SK-N-MC (cell line): ENCODE measurements around the gene SEC61G.

Experiments used
- DNase-seq: peaks from one replicate; pipeline ENCODE4 v3.0.0-alpha.2; 2011; ENCODE audit warnings: low read depth, low spot score
- H3K27ac ChIP-seq: fragments of 200-600 bp; sonication (generic); 2 replicates; pipeline ENCODE4 v1.5.1; 2016; ENCODE audit warnings: mixed run types
- H3K36me3 ChIP-seq: fragments of 200-600 bp; sonication (generic); 2 replicates; pipeline ENCODE4 v1.6.1; 2017; ENCODE audit warnings: antibody characterized with exemption, low read length, mixed read lengths; ENCODE audit not compliant: insufficient read depth
- H3K4me3 ChIP-seq: fragments of 200-600 bp; sonication (generic); 2 replicates; pipeline ENCODE4 v1.5.1; 2016
- H3K9ac ChIP-seq: fragments of 200-600 bp; sonication (generic); 2 replicates; pipeline ENCODE4 v1.8.0; 2017; ENCODE audit warnings: mixed run types, mixed read lengths; ENCODE audit not compliant: insufficient read length
- H3K9me3 ChIP-seq: fragments of 200-600 bp; sonication (generic); 2 replicates; pipeline ENCODE4 v1.6.1; 2017; ENCODE audit warnings: low read depth, mild to moderate bottlenecking, antibody characterized with exemption, low read length, moderate library complexity, mixed read lengths
- EZH2 ChIP-seq: fragments of 200-600 bp; sonication (generic); IDR thresholded peaks from one replicate; pipeline ENCODE4 v1.6.1; 2017; ENCODE audit warnings: antibody characterized with exemption
- FOXP2 ChIP-seq: optimal IDR thresholded peaks from 2 replicates; pipeline ENCODE3; 2011; ENCODE audit warnings: mild to moderate bottlenecking, moderate library complexity; ENCODE audit not compliant: insufficient read depth; ENCODE audit errors: extremely low read length, control extremely low read depth
- POLR2AphosphoS5 ChIP-seq: IDR thresholded peaks from 2 replicates; pipeline ENCODE4 v1.6.1; 2012; ENCODE audit warnings: mild to moderate bottlenecking, low read depth, low read length, borderline replicate concordance

Gene SEC61G

DNA sequence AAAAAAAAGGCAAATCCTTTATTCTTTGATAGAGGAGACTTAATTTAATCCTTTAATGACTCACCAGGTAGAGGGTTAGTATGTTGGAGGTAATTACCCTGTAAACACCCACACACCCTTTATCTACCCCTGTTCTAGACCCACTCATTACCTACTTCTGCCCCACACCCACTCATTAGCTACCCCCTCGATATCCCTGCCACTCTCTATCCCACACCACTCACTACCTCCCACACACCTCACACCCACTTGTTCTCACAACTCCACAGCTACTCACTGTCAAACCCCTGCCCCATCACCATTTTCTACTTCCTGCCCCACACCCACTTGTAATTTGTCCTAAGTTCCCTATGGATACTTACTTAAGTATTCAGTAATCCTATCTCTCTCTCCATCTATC lies 49.7 kb downstream of the SEC61G start:
- TF ChIP-seq FOXP2, result no peak
- no peak for TF ChIP-seq POLR2AphosphoS5
- no peak for TF ChIP-seq EZH2
- no peak overlapping the region for H3K9ac ChIP-seq
- no peaks in the 10 kb centered on the region for H3K9me3 ChIP-seq
- H3K4me3 ChIP-seq, result no peak overlapping the region
- no peak for DNase-seq
- no peaks in the 10 kb centered on the region for H3K36me3 ChIP-seq
- no peak overlapping the region for H3K27ac ChIP-seq

DNA sequence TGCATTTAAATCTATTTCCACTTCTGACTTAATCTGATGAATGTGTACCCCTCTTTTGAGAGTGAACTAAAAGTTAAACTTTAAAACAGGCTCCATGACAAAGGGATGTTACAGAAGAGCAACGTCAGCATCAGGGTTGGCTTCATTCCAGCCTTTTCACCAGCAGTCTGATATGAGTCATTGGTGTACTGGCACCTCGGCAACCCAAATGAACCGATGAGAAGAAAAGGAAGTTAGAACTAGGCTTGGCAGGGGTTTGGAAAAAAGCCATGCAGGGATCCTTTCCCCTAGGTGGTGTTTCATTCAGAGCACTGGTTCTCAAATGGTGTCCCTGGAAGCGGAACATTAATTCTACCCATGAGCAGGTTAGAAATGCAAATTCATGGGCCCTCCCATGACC lies 53.6 kb downstream of the SEC61G start:
- Histone ChIP-seq H3K4me3 (no peak overlapping the region), H3K9ac (no peak overlapping the region), H3K27ac (no peak overlapping the region), H3K36me3 (no peaks in the 10 kb centered on the region), H3K9me3 (no peaks in the 10 kb centered on the region)
- DNase-seq, result no peak
- TF ChIP-seq EZH2 (no peak), FOXP2 (no peak)

DNA sequence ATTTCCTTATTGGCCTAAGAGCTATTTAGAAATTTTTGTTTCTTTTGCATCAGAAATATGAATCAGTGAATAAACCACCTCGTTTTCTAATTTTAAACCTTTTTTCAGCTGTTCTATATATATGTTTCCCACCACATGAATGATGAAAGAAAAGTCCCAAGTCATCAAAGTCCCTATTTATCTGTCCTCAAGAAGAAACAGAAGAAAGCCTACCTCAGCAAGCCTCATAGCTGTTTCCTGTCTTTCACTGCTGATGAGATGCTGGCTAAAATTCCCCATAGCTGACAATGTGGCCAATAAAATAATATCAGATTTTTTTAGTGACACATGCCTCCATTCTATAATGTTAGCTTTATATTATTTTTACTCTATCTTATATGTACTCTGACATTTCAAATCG lies 54.2 kb downstream of the SEC61G start:
- H3K27ac ChIP-seq, result no peak overlapping the region
- no peak overlapping the region for H3K9ac ChIP-seq
- no peaks in the 10 kb centered on the region for H3K36me3 ChIP-seq
- TF ChIP-seq EZH2, result no peak
- TF ChIP-seq POLR2AphosphoS5, result no peak
- H3K9me3 ChIP-seq, result no peaks in the 10 kb centered on the region
- DNase-seq, result no peak
- H3K4me3 ChIP-seq, result no peak overlapping the region
